ENCODE results near the gene DENND5A. TPM values are rescaled to one million over a fixed set of nuclear protein-coding genes. Genes with fewer than 3 reads are reported as not detected.

DENND5A gene
- total and polyA plus RNA-seq, 2 of the 8 experiments (the other 6 are each of a cell fraction or from before 2014, with no cell fraction given), result 65.7 to 139 TPM

- Histone ChIP-seq H3K4me2 (ENCODE audit: insufficient read depth in 1 of 2, low read depth in 2 of 2, low read length in 2 of 2) (peak overlapping the region; percentile 48 to 68; a peak in 3 of 4 replicates), H3K27ac (ENCODE audit: low read depth, low read length) (no peak overlapping the region), H3K79me2 (ENCODE audit: control insufficient read depth in 1 of 2, insufficient read depth in 2 of 2, low read length in 2 of 2) (peaks cover 13 to 71% of the 10 kb centered on the region in 2 experiments), H3K9ac (replicated peaks in 1 of 4; ENCODE audit: extremely low read depth in 1 of 4, low read depth in 3 of 4, low read length in 3 of 4) (no peak overlapping the region), H4K5ac (ENCODE audit: insufficient read length, low read depth, low read length) (no peak overlapping the region), H3K4me1 (replicated peaks in 1 of 4; ENCODE audit: control insufficient read depth in 3 of 4, insufficient read depth in 4 of 4, low read length in 3 of 4) (peaks cover 15 to 27% (median 23%) of the 10 kb centered on the region in 4 experiments; a peak in 6 of 7 replicates), H4K20me1 (replicated peaks in 1 of 2; ENCODE audit: control insufficient read depth in 1 of 2, insufficient read depth in 2 of 2, low read length in 2 of 2) (peaks cover 13 to 18% of the 10 kb centered on the region in 2 experiments), H3K23me2 (ENCODE audit: low read depth, low read length) (no peaks in the 10 kb centered on the region), H3K4me3 (ENCODE audit: extremely low read depth in 1 of 4, insufficient read depth in 2 of 4, low read depth in 3 of 4, low read length in 4 of 4) (peak overlapping the region in 2 of 4 experiments; percentile 15 to 50; a peak in 4 of 8 replicates), H2AK5ac (ENCODE audit: low read depth, low read length) (no peak overlapping the region), H2BK20ac (ENCODE audit: low read length) (no peak overlapping the region), H3K36me3 (ENCODE audit: control insufficient read depth in 2 of 4, insufficient read depth in 4 of 4, low read length in 3 of 4) (0 out of 8 replicates have a peak, but pooled peaks cover 0 to 2% (median 0%) of the 10 kb centered on the region in 4 experiments), H3K9me3 (ENCODE audit: insufficient read depth in 2 of 2, low read depth in 1 of 2, low read length in 1 of 2) (peaks cover 6 to 11% of the 10 kb centered on the region in 2 experiments; a peak in 2 of 4 replicates), H3K14ac (ENCODE audit: insufficient read length) (no peak overlapping the region), H3K23ac (ENCODE audit: insufficient read length) (no peak overlapping the region), H3K79me1 (ENCODE audit: low read depth, low read length) (peaks cover 9% of the 10 kb centered on the region), H3K4ac (replicated peaks; ENCODE audit: insufficient read length, low read depth, low read length) (no peak overlapping the region), H2BK120ac (replicated peaks; ENCODE audit: low read depth, low read length) (no peak overlapping the region), H2BK5ac (ENCODE audit: low read depth, low read length) (no peak overlapping the region), H2AFZ (ENCODE audit: low read length) (no peak overlapping the region), H2BK12ac (ENCODE audit: low read depth, low read length) (no peak overlapping the region), H4K91ac (replicated peaks; ENCODE audit: insufficient read length, low read length) (no peak overlapping the region), H4K8ac (ENCODE audit: extremely low read depth, insufficient read depth, low read length) (no peak overlapping the region), H2BK15ac (ENCODE audit: low read length) (no peak overlapping the region), H3K18ac (ENCODE audit: extremely low read depth, low read length) (no peak overlapping the region), H3K56ac (replicated peaks; ENCODE audit: insufficient read length, low read depth, low read length) (no peak overlapping the region), H3K27me3 (replicated peaks in 1 of 4; ENCODE audit: control insufficient read depth in 3 of 4, extremely low read depth in 1 of 4, insufficient read depth in 3 of 4, low read length in 3 of 4) (peaks cover 0 to 13% (median 0%) of the 10 kb centered on the region in 4 experiments; a peak in 4 of 7 replicates)
- ChIA-PET CTCF (ENCODE audit: partially characterized antibody) (interaction anchor here (0.7 to 2.2 kb wide), 3 partner anchors 28 to 213 kb away, joined by 3 to 4 read pairs (median 3); no protein-coding TSS in a partner anchor), POLR2A (ENCODE audit: partially characterized antibody) (interaction anchor here (0.6 to 1.3 kb wide), 3 partner anchors 43 to 679 kb away, joined by 3 to 4 read pairs (median 3); no protein-coding TSS in a partner anchor)
- FAIRE-seq (no peak), DNase-seq (ENCODE audit: low read depth in 1 of 2, low spot score in 2 of 2) (no peak)
- WGBS, 2 experiments (ENCODE audit: extremely low coverage in 1 of 2, insufficient coverage in 1 of 2, insufficient read length in 1 of 2, insufficient replicate concordance in 2 of 2, low coverage in 1 of 2, low lambda C conversion rate in 2 of 2, missing lambda C conversion rate in 1 of 2), result 0% methylated on average over 1 of the region's 1 CpG; no CpG with 5 or more reads in 1 of the 2 experiments
- TF ChIP-seq KDM5A (IDR thresholded peaks at IDR 0.05; ENCODE audit: low read length), result no peak
- 0 out of 2 replicates have a peak, but pooled peaks have one; percentile 52 for TF ChIP-seq TCF12 (IDR thresholded peaks at IDR 0.05; ENCODE audit: low read depth, low read length)
Observed at GRCh38 chr11:9231848-9232177, 33.3 kb downstream of the DENND5A start.

Data from H1 (cell line).